Measurements from ENCODE around the gene MAPK10.

DNA sequence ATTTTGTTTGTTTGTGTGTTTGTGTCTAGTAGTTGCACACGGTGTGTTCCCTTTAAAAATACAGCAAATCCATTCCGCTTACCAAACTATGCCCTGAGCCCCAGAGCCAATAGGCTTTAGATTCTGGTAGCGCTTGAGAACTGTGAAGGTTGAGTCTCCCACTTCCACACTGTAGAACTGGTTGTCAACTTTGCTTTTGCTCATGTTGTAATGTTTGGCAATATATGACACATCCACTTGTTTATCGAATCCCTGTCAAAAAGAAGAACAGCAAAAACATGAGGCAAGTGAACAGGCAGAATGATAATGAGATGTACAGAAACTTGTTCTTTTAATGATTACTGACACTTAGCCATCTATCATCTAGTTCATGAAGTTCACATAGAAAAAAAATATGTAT, 200.6 kb downstream of the MAPK10 start:
- TF ChIP-seq, protein P1, sequence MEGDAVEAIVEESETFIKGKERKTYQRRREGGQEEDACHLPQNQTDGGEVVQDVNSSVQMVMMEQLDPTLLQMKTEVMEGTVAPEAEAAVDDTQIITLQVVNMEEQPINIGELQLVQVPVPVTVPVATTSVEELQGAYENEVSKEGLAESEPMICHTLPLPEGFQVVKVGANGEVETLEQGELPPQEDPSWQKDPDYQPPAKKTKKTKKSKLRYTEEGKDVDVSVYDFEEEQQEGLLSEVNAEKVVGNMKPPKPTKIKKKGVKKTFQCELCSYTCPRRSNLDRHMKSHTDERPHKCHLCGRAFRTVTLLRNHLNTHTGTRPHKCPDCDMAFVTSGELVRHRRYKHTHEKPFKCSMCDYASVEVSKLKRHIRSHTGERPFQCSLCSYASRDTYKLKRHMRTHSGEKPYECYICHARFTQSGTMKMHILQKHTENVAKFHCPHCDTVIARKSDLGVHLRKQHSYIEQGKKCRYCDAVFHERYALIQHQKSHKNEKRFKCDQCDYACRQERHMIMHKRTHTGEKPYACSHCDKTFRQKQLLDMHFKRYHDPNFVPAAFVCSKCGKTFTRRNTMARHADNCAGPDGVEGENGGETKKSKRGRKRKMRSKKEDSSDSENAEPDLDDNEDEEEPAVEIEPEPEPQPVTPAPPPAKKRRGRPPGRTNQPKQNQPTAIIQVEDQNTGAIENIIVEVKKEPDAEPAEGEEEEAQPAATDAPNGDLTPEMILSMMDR (IDR thresholded peaks at IDR 0.05; ENCODE audit: low read depth, low read length, missing input control): no peak
- TF ChIP-seq, protein P2, sequence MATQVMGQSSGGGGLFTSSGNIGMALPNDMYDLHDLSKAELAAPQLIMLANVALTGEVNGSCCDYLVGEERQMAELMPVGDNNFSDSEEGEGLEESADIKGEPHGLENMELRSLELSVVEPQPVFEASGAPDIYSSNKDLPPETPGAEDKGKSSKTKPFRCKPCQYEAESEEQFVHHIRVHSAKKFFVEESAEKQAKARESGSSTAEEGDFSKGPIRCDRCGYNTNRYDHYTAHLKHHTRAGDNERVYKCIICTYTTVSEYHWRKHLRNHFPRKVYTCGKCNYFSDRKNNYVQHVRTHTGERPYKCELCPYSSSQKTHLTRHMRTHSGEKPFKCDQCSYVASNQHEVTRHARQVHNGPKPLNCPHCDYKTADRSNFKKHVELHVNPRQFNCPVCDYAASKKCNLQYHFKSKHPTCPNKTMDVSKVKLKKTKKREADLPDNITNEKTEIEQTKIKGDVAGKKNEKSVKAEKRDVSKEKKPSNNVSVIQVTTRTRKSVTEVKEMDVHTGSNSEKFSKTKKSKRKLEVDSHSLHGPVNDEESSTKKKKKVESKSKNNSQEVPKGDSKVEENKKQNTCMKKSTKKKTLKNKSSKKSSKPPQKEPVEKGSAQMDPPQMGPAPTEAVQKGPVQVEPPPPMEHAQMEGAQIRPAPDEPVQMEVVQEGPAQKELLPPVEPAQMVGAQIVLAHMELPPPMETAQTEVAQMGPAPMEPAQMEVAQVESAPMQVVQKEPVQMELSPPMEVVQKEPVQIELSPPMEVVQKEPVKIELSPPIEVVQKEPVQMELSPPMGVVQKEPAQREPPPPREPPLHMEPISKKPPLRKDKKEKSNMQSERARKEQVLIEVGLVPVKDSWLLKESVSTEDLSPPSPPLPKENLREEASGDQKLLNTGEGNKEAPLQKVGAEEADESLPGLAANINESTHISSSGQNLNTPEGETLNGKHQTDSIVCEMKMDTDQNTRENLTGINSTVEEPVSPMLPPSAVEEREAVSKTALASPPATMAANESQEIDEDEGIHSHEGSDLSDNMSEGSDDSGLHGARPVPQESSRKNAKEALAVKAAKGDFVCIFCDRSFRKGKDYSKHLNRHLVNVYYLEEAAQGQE (IDR thresholded peaks at IDR 0.05): no peak
- TF ChIP-seq, protein P3, sequence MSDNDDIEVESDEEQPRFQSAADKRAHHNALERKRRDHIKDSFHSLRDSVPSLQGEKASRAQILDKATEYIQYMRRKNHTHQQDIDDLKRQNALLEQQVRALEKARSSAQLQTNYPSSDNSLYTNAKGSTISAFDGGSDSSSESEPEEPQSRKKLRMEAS (IDR thresholded peaks at IDR 0.05): no peak
- TF ChIP-seq GABPA (IDR thresholded peaks at IDR 0.05 in 1 of 2, conservative IDR thresholded peaks at IDR 0.05 in 1 of 2) (no peak), SP1 (IDR thresholded peaks at IDR 0.05) (no peak), FOXA2 (IDR thresholded peaks at IDR 0.05) (no peak), EGR1 (IDR thresholded peaks at IDR 0.05; ENCODE audit: low read depth in 2 of 2) (no peak), RAD21 (IDR thresholded peaks at IDR 0.05) (no peak), JUND (IDR thresholded peaks at IDR 0.05) (no peak), YY1 (IDR thresholded peaks at IDR 0.05) (no peak), TAF1 (conservative IDR thresholded peaks at IDR 0.05) (no peak)

All from liver (tissue), 3 donors.